GM19193 (cell line): ENCODE measurements around the gene DENND4A.

Experiments used
- POLR2A ChIP-seq: IDR thresholded peaks from 4 replicates; pipeline ENCODE4 v1.6.1; 2011; ENCODE audit not compliant: insufficient read depth, insufficient read length; ENCODE audit errors: extremely low read depth

The DENND4A gene

GRCh38 chr15:65690778-65691177 is 101.3 kb downstream of the DENND4A start:
- TF ChIP-seq POLR2A: no peak

GRCh38 chr15:65690173-65690572 is 101.9 kb downstream of the DENND4A start:
- TF ChIP-seq POLR2A: no peak

GRCh38 chr15:65688462-65688861 is 103.6 kb downstream of the DENND4A start:
- no peak for TF ChIP-seq POLR2A

GRCh38 chr15:65682404-65682911 is 109.6 kb downstream of the DENND4A start:
- no peak for TF ChIP-seq POLR2A

GRCh38 chr15:65680544-65680943 is 111.5 kb downstream of the DENND4A start:
- TF ChIP-seq POLR2A: no peak

- no peak for TF ChIP-seq POLR2A
Observed at GRCh38 chr15:65676123-65676522, 116.0 kb downstream of the DENND4A start.

- TF ChIP-seq POLR2A: no peak
Observed at GRCh38 chr15:65675551-65675950, 116.5 kb downstream of the DENND4A start.

GRCh38 chr15:65666257-65666656 is 125.8 kb downstream of the DENND4A start:
- no peak for TF ChIP-seq POLR2A

- TF ChIP-seq POLR2A: no peak
Observed at GRCh38 chr15:65663521-65663920, 128.6 kb downstream of the DENND4A start.

- no peak for TF ChIP-seq POLR2A
Observed at GRCh38 chr15:65660927-65661326, 131.2 kb downstream of the DENND4A start.

GRCh38 chr15:65659502-65660052 is 132.5 kb downstream of the DENND4A start:
- no peak for TF ChIP-seq POLR2A

- TF ChIP-seq POLR2A: no peak
Observed at GRCh38 chr15:65655457-65655856, 136.6 kb downstream of the DENND4A start.

- TF ChIP-seq POLR2A: no peak
Observed at GRCh38 chr15:65655026-65655425, 137.1 kb downstream of the DENND4A start.

GRCh38 chr15:65653801-65654521 is 138.1 kb downstream of the DENND4A start:
- TF ChIP-seq POLR2A: no peak

- no peak for TF ChIP-seq POLR2A
Observed at GRCh38 chr15:65653341-65653740, 138.8 kb downstream of the DENND4A start.

GRCh38 chr15:65651831-65652749 is 140.0 kb downstream of the DENND4A start:
- peak; percentile 27 for TF ChIP-seq POLR2A

GRCh38 chr15:65651042-65651322 is 141.1 kb downstream of the DENND4A start:
- TF ChIP-seq POLR2A: no peak
